VCaP (cell line): ENCODE measurements around the gene PUM2.
A peak's percentile ranks its signal among the peaks of the same experiment; 100 is the strongest.

ENCODE experiments used
- H3K27ac ChIP-seq: fragments of 450-650 bp; 2 replicates; pipeline ENCODE4 v1.5.1; 2017
- CTCF ChIP-seq: fragments of 450-650 bp; conservative IDR thresholded peaks from 2 replicates; pipeline ENCODE4 v1.5.1; 2017; ENCODE audit warnings: mild to moderate bottlenecking, moderate library complexity

Gene PUM2

DNA sequence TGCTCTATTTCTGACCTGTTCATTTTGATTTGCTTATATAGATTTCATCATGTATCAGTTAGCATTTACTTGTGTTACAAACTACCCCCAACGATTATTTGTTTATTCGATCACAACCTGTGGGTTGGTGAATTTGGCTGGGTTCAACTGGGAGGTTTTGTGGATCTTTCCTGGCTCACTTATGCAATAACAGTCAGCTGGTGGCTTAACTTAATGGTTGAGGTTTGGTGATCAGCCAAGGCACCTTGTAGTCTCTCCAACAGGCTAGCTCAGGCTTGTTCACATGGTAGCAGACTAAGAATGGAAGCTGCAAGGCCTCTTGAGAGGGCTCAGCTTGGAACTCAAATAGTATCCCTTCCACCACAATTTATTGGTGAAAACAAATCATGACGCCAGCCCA is 5.4 kb upstream of the PUM2 start:
- no peak for TF ChIP-seq CTCF
- H3K27ac ChIP-seq = no peak overlapping the region

GRCh38 chr2:20355131-20355530 is 4.5 kb upstream of the PUM2 start:
- TF ChIP-seq CTCF = no peak
- H3K27ac ChIP-seq = no peak overlapping the region

DNA sequence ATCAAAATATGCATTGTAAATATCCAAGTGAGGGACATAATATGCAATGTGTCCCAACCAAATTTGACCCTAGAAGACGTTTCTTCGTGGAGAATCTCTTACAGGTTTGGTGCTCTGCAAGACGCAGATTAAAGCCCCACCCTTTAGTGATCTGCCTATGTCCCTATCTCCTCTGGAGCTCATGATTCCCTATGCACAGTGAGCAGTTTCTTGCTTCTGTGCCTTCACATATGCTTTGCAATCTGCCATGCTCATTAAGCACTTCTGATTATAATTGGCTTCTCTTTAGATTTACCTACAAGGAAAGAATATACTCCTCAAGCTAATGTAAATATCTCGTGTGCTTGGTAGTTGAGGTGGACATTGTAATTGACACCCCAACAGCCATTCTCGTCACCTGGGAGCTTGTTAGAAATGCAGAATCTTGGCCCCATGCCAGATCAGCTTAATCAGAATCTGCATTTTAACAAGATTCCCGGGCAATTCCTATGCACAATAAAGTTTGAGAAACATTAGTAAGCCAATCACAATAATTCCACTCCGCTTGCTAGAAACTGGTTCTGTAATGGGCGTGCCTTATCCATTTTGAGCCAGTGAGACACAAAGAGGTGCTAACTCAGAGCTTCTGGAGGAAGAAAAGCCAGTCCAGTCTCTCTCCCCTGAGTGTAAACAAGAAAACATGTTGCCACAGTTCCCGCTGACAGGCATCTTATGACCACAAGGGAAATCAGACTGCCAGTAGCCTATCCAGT is 2.8 kb upstream of the PUM2 start:
- TF ChIP-seq CTCF = no peak
- peak overlapping the region; percentile 100 for H3K27ac ChIP-seq

GRCh38 chr2:20352581-20353216 is 2.1 kb upstream of the PUM2 start:
- TF ChIP-seq CTCF = no peak
- H3K27ac ChIP-seq = peak overlapping the region; percentile 100

- H3K27ac ChIP-seq = peak overlapping the region; percentile 100
- no peak for TF ChIP-seq CTCF
These were observed 1.6 kb upstream of the PUM2 start for GRCh38 chr2:20352230-20352578.

GRCh38 chr2:20351555-20352229 is 1.0 kb upstream of the PUM2 start:
- H3K27ac ChIP-seq = peak overlapping the region; percentile 100
- no peak for TF ChIP-seq CTCF

- no peak for TF ChIP-seq CTCF
- peak overlapping the region; percentile 100 for H3K27ac ChIP-seq
These were observed 467 bp downstream of the PUM2 start for GRCh38 chr2:20350041-20350712.
